Caco-2 (cell line): ENCODE data around the gene FGL2. TPM values are rescaled to one million over a fixed set of nuclear protein-coding genes. Genes with fewer than 3 reads are reported as not detected.

ENCODE experiments used
- Bru-seq: library from RNA; stranded (reverse); fragments of 400-500 nt; gene quantifications from one replicate; lab custom pipeline; 2021; lab: Mats Ljungman, UMichigan
- BruChase-seq, 2 experiments: library from RNA; stranded (reverse); fragments of 400-500 nt; gene quantifications; one replicate each; lab custom pipeline; 2021; lab: Mats Ljungman, UMichigan
- BruUV-seq: library from RNA; stranded (reverse); fragments of 400-500 nt; replicated peaks from 2 replicates; lab custom pipeline; 2021; lab: Mats Ljungman, UMichigan
- CTCF ChIA-PET: fragments of 300-600 bp; sonication (Branson Sonifier 250); formaldehyde crosslinking; loops from one replicate; lab custom pipeline; 2022; ENCODE audit warnings: antibody characterized with exemption; lab: Charles Lee
- POLR2A ChIA-PET: fragments of 300-600 bp; sonication (Branson Sonifier 250); formaldehyde crosslinking; loops from one replicate; lab custom pipeline; 2022; ENCODE audit warnings: antibody characterized with exemption; lab: Charles Lee
- DNase-seq, 2 experiments: peaks; one replicate each; pipeline versions ENCODE4 v3.0.0 to v3.0.0-alpha.2; 2020 to 2022
- H3K27me3 ChIP-seq: replicated peaks from 2 replicates; pipeline ENCODE4 v1.6.0; 2011; ENCODE audit warnings: low read length; ENCODE audit not compliant: control insufficient read depth, insufficient read depth
- H3K36me3 ChIP-seq: 2 replicates; pipeline ENCODE4 v1.5.1; 2011; ENCODE audit warnings: low read length; ENCODE audit not compliant: control insufficient read depth, insufficient read depth
- H3K4me1 ChIP-seq: fragments of 250-450 bp; sonication (Bioruptor Pico); 2 replicates; pipeline ENCODE4 v1.5.1; 2020; ENCODE audit warnings: mild to moderate bottlenecking
- H3K4me3 ChIP-seq: 2 replicates; pipeline ENCODE4 v1.5.1; 2011; ENCODE audit warnings: low read depth, mild to moderate bottlenecking, control low read depth, low read length
- H3K9me3 ChIP-seq: fragments of 250-450 bp; sonication (Bioruptor Pico); 2 replicates; pipeline ENCODE4 v1.5.1; 2020; ENCODE audit warnings: mild to moderate bottlenecking, moderate library complexity
- H3K27ac Mint-ChIP-seq: one replicate; pipeline ENCODE4 v1.8.0; 2022; ENCODE audit warnings: mixed read lengths; ENCODE audit not compliant: unreplicated experiment
- H3K27me3 Mint-ChIP-seq: one replicate; pipeline ENCODE4 v1.8.0; 2022; ENCODE audit warnings: mixed read lengths; ENCODE audit not compliant: insufficient read depth, unreplicated experiment
- H3K36me3 Mint-ChIP-seq: one replicate; pipeline ENCODE4 v1.8.0; 2022; ENCODE audit warnings: mild to moderate bottlenecking, mixed read lengths; ENCODE audit not compliant: insufficient read depth, unreplicated experiment
- H3K4me1 Mint-ChIP-seq: one replicate; pipeline ENCODE4 v1.8.0; 2022; ENCODE audit warnings: low read depth, mixed read lengths; ENCODE audit not compliant: unreplicated experiment
- H3K4me3 Mint-ChIP-seq: one replicate; pipeline ENCODE4 v1.8.0; 2022; ENCODE audit warnings: mild to moderate bottlenecking, moderate library complexity, mixed read lengths; ENCODE audit not compliant: unreplicated experiment
- H3K9me3 Mint-ChIP-seq: one replicate; pipeline ENCODE4 v1.8.0; 2022; ENCODE audit warnings: mixed read lengths; ENCODE audit not compliant: unreplicated experiment
- CTCF ChIP-seq, 2 experiments: fragments of 200-600 bp in 1 of 2; IDR thresholded peaks; 1 replicate in 1 of 2; 2 replicates in 1 of 2; pipeline versions ENCODE4 v1.5.1 to v1.8.0; 2011 to 2022; ENCODE audit warnings: antibody characterized with exemption in 1 of 2, control low read depth in 1 of 2, inconsistent platforms in 1 of 2, low read depth in 1 of 2, low read length in 1 of 2, mild to moderate bottlenecking in 1 of 2, moderate library complexity in 1 of 2; ENCODE audit not compliant: insufficient read depth in 1 of 2, severe bottlenecking in 1 of 2, unreplicated experiment in 1 of 2
- intact Hi-C: fragments of 100-400 bp; cut with micrococcal nuclease; formaldehyde crosslinking; loops from one replicate; pipeline ENCODE4 v1.10.0; 2022; ENCODE audit not compliant: unreplicated experiment
- long read RNA-seq: library from polyadenylated mRNA; stranded (forward); transcript quantifications from one replicate; pipeline ENCODE4 v2.0.0, GENCODE V29; 2022
- total RNA-seq: library from RNA; stranded (reverse); gene quantifications from 2 replicates; pipeline ENCODE4 v1.2.3, GENCODE V29; 2022

The FGL2 gene
- total RNA-seq (not detected in 2 replicates), Bru-seq, nascent RNA (not detected), BruChase-seq, experiment 1, labeled RNA remaining after a 2-hour chase (not detected), BruChase-seq, experiment 2, labeled RNA remaining after a 6-hour chase (not detected)
- long read RNA-seq = 0 reads

DNA sequence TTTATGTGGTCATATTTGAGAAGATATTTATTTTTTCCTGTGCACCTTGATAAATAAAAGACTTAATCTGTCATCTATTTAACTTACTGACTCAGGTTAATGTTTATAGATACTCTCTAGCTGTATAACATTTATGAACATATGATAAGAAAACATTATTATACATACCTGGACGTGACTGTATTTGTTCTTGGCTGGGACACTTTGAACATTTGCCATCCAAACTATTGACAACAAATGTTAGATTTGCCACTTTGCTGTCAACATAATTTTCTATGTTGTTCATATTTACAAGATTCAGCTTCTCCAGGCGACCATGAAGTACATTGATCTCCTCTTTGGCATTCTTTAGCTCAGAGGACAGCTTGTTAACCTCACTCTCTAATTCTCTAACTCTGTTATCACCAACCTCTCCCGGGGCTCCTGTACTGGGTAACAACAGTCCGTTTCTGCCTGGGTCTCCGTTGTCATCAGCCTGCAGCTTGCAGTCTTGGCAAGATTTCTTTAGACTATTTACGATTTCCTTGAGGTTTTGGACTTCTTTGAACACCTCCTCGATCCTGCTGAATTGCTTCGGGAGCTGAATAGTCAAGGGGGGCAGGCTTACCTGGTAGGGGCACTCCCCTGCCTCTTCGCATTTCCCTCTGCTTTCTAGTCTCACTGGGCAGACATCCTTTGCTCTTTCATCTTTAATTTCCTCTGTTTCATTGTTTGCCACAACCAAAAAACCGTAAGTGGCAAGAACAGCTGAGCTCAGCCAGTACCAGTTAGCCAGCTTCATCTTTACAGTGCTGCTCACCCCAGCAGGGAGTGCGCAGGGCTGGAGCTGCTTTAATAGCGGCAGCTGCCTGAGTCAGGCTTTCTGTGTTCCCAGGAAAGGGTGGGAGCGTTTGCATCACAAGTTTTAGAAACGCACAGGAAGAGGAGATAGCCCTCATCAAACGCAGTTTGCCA is at the start of gene FGL2:
Gene FGL2, minus strand, starts transcription at position 807 of the 954 bp plus-strand sequence. Its CDS starts 26 bp downstream, at position 781.
- Histone ChIP-seq H3K27me3 (no peaks in the 10 kb centered on the region), H3K4me3 (no peak within 1 kb of the TSS), H3K9me3 (no peaks in the 10 kb centered on the region), H3K36me3 (no peaks in the 10 kb centered on the region), H3K4me1 (no peaks in the 10 kb centered on the region)
- Mint-ChIP-seq H3K36me3 (no peaks in the 10 kb centered on the region), H3K4me3 (no peak within 1 kb of the TSS), H3K27me3 (peaks cover 2% of the 10 kb centered on the region), H3K4me1 (no peaks in the 10 kb centered on the region), H3K9me3 (no peaks in the 10 kb centered on the region), H3K27ac (no peak within 1 kb of the TSS)
- TF ChIP-seq CTCF (IDR thresholded peaks at IDR 0.05; ENCODE audit: insufficient read depth in 1 of 2, low read depth in 1 of 2, low read length in 1 of 2, severe bottlenecking in 1 of 2, unreplicated experiment in 1 of 2) = no peak
- BruUV-seq = no TSS peak
- no peak for DNase-seq
- ChIA-PET POLR2A (no interaction called here), CTCF (no interaction called here)
- intact Hi-C loops = no loop called here

DNA sequence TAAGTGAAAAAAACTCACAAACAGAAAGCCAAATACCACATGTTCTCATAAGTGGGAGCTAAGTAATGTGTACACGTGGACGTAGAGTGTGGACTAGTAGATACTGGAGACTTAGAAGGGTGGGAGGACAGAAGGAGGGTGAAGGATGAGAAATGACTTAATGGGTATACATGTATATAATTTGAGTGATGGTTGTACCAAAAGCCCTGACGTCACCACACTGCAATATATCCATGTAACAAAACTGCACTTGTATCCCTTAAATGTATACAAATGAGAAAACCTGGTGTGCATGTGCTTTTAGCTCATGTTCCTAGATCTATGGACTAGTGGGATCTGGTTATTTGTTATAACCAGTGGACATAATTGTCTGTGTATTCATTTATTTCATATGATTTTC is 48.5 kb upstream of the FGL2 start:
- Mint-ChIP-seq H3K27ac (no peak overlapping the region), H3K27me3 (peaks cover 7% of the 10 kb centered on the region), H3K9me3 (no peaks in the 10 kb centered on the region), H3K4me3 (no peak overlapping the region), H3K4me1 (no peaks in the 10 kb centered on the region), H3K36me3 (no peaks in the 10 kb centered on the region)
- peaks cover 9% of the 10 kb centered on the region; the same call in 1 of the 2 replicates for H3K4me1 ChIP-seq
- no peak for DNase-seq
- ChIA-PET POLR2A (no interaction called here), CTCF (no interaction called here)
- no peak overlapping the region for H3K4me3 ChIP-seq
- no peaks in the 10 kb centered on the region for H3K9me3 ChIP-seq
- H3K27me3 ChIP-seq = no peaks in the 10 kb centered on the region
- TF ChIP-seq CTCF (IDR thresholded peaks at IDR 0.05; ENCODE audit: insufficient read depth in 1 of 2, low read depth in 1 of 2, low read length in 1 of 2, severe bottlenecking in 1 of 2, unreplicated experiment in 1 of 2) = no peak
- BruUV-seq = no TSS peak
- no peaks in the 10 kb centered on the region for H3K36me3 ChIP-seq
- intact Hi-C loops = no loop called here

DNA sequence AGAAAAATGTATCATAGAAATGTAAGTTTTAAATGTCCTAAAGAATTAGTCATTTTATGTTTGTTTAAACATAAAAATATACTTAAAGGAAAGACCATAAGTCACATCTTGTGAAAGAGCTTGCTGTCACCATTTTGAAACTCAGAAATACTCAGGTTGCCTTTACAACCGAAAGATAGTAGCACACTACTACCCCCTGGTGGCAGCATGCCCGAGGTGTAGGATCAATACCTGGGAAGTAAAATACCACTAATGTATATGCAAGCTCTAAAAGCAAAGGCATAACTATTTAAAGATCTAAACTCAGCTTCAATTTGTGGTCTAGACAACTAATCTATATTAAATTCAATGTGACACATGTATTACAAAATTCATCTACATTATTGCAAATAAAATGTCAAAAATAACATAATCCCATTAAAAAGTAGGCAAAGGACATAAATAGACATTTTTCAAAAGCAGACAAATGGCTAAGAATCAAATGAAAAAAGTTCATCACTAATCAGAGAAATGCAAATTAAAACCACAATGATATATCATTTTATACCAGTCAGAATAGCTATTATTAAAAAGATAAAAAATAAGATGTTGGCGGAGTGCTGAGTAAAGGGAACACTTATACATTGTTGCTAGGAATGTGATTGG is 47.7 kb upstream of the FGL2 start:
- Mint-ChIP-seq H3K27ac (no peak overlapping the region), H3K36me3 (no peaks in the 10 kb centered on the region), H3K4me1 (peaks cover 5% of the 10 kb centered on the region), H3K4me3 (no peak overlapping the region), H3K9me3 (no peaks in the 10 kb centered on the region), H3K27me3 (peaks cover 7% of the 10 kb centered on the region)
- Histone ChIP-seq H3K27me3 (no peaks in the 10 kb centered on the region), H3K9me3 (no peaks in the 10 kb centered on the region), H3K4me1 (peaks cover 16% of the 10 kb centered on the region; the same call in 1 of the 2 replicates), H3K4me3 (no peak overlapping the region), H3K36me3 (no peaks in the 10 kb centered on the region)
- no TSS peak for BruUV-seq
- intact Hi-C loops = loop anchor here (1.0 to 2.0 kb wide), 4 partner anchors 79 to 125 kb away; partner anchors contain the start of gene CCDC146
- peak; percentile 80 to 88 for DNase-seq
- CTCF ChIA-PET = interaction anchor here (0.6 to 2.0 kb wide), 8 partner anchors 10 to 184 kb away, joined by 3 to 39 read pairs (median 3); partner anchors contain the start of gene CCDC146
- POLR2A ChIA-PET = interaction anchor here (0.8 kb wide), 1 partner anchor 125 kb away, joined by 3 read pairs; the partner anchor contains the start of gene CCDC146
- peak; percentile 85 to 86 for TF ChIP-seq CTCF (IDR thresholded peaks at IDR 0.05; ENCODE audit: insufficient read depth in 1 of 2, low read depth in 1 of 2, low read length in 1 of 2, severe bottlenecking in 1 of 2, unreplicated experiment in 1 of 2)
